Amygdala (tissue), 56 donors: ENCODE results near the gene OR2J3.
"Not testable (repeated sequence)": the region's sequence is repeated elsewhere in the genome, so short reads cannot be mapped to it uniquely, and the experiment has no call there.

Experiments used
- DNase-seq, 56 donors: peaks; one replicate each; lab custom pipeline; 2025; lab: John Stamatoyannopoulos, UW

The OR2J3 gene

DNA sequence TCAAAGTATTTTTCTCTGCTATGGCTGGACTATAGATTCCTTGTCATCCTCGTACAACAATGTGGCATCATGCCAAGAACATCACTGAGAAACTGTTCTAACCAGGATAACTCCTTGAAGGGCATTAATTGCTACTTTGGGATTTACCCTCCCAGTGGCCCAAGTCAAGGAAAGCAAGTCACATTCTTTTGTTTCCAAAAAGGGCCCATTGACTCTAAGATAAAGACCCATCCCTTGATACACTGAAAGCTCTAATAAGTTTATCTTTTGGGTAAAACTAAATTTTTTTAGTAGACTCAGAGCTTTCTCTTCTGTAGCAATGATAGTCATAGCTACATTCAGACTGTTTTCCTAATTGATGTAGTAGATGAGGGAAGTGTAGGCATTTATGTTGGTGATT is at the start of gene OR2J3:
Gene OR2J3 (plus strand): TSS at position 301 of the 400 bp plus-strand sequence. CDS start 3,833 bp downstream, outside the sequence.
- no peak for DNase-seq

DNA sequence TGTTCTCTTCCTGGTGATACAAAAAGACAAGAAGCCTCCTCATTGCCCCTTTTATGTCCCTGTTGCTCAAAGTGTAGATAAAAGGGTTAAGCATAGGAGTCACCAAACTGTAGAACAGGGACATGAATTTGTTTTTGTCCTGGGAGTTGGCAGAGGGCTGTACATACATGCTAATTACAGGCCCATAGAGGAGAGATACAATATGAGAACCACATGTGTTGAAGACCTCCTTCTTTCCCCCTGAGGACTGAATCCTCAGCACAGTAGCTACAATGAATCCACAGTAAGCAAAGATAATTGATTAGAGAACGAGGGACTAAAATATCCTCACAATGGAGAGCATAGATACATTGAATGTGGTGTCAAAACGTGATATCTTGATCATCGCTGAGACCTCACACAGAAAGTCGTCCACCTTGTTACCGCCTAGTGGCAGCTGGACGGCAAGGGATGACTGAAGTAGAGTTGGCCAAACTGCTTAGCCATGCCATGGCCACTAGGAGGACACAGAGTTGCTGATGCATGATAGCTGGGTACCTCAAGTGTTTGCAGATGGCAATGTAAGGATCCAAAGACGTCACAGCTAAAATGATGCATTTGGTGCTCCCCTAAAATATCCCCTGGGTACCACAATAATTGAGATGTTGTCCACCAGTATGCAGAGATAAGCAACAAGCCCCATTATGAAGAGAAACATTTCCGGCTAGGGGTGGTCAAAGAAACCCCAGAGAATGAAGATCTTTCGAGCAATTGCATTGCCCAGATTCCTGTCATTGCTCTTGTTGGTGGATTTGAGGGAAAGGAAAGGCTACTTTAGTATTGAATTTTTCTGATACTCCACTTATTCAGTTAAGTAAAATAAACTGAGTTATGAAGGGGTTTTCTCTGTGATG is 35.8 kb upstream of the OR2J3 start:
- no peak for DNase-seq

DNA sequence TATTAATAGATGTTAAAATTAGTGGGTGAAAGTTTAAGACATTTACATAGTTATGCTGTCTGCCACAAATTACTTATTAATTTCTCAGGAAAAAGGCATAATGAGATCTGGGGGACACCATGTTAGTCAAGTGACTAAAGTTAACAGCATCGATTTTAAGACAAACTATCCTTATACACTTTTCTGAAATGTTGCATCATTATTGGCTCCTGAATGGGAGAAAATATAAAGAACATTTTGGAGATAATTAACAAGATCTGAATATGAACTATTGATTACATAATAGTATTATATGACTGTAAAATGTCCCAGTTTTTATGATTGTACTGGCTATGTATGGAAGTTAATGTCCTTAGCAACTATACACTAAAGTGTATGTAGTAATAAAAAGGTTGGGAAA is 28.7 kb upstream of the OR2J3 start:
- DNase-seq = no peak

DNA sequence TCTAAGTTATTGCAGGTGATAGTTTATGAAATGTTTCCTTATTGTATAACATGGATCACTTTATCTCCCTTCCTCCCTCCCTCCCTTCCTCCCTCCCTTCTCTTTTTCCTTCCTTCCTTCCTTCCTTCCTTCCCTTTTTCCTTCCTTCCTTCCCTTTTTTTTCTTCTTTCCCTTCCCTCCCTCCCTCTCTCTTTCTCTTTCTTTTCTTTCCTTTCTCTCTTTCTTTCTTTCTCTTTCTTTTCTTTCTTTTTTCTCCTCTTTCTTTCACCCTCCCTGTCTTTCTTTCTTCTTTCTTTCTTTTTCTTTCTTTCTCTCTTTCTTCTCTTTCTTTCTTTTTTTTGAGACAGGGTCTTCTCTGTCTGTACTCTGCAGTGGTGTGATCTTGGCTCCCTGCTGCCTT is 26.5 kb upstream of the OR2J3 start:
- DNase-seq = no peak

DNA sequence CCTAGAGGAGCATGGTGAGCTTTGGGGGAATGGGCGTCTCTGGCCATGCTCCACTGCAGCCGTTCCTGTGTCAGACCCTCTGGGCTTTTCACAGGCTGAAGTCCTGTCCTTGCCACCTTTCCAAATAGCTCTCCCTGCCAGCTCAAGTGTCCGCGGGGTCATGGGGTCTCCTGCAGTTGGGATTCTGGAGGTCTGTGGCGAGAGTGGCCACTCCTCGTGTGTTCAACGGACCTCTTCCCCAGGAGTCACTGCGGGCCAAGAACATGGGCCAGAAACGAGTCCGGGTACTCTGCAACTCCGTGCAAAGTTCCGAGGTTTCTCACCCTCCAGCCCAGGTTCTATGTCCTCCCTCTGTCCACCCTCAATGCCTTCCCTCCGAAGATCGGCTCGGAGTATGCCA is 25.4 kb upstream of the OR2J3 start:
- no peak for DNase-seq

DNA sequence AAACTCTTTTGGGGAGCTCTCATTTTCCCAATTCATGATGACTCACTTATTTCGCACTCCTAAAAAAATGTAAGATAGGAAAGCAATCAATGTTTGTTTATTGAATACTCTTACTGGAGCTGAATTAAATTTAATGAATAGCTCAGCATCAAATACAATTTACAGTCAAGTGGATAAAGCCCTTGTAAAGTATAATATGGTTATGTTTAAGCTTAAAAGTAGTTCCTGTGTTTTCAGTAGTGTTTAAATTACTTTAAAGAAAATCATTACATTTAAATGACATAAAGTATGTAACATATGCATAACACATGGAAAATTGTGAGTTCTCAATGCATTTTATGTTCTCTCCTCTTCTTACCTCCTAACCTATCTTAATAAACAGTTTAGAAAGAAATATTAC is 20.6 kb upstream of the OR2J3 start, which contains the start of gene OR2B3:
Gene OR2B3 (minus strand): TSS at position 101 of the 400 bp plus-strand sequence. CDS start 65 bp downstream, at position 36.
- DNase-seq = no peak

DNA sequence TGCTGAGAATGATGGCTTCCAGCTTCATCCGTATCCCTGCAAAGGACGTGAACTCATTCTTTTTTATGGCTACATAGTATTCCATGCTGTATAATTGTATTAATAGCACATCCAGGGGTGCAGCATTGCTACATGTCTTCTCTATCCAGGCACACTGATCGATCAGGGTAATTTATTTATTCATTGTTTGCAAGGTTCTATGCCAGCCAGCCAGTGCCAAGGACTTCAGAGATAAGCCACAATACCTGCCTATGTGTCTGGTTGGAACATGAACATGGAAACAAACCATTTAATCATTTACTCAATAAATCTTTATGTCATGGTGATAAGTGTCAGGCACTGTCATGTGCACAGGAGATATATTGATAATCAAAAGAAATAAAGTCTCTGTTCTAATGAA is 14.9 kb upstream of the OR2J3 start:
- no peak for DNase-seq

DNA sequence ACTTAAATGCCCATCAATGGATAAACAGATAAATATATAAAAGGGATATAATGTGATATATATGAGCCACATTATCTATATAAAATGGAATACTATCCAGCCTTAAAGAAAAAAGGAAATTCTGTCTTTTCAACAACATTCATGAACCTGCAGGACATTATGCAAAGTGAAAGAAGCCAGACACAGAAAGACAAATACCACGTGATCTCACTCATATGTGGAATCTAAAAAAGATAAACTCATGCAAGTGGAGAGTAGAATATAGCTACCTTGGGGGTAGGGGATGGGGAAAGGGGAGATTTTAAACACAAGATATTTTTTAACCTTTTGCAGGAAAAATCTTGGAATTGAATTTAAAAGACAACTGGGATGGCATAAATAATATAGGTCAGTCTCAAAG is 10.1 kb upstream of the OR2J3 start:
- no peak for DNase-seq

DNA sequence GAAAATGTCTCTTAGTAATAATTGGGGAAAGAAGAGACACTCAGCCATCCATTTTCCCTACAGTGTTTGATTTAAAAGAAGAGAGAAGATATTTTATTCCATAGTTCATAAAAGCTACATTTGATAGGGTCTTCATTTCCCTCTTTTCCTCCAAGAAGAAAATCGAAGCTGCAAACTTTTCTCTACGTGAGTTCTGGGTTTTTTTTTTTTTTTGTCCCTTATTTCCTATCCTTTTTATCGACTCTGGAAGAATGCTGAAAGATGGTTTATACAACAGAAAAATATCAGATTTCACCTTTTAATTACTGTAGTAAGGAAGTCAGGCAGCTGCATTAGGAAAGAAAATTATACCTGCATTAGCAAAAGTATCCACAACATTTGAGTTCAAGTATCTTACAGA is 8.7 kb upstream of the OR2J3 start, which contains the start of gene OR2J1:
Gene OR2J1 (plus strand): TSS at position 301 of the 400 bp plus-strand sequence. CDS start 1,453 bp downstream, outside the sequence.
- DNase-seq = no peak

DNA sequence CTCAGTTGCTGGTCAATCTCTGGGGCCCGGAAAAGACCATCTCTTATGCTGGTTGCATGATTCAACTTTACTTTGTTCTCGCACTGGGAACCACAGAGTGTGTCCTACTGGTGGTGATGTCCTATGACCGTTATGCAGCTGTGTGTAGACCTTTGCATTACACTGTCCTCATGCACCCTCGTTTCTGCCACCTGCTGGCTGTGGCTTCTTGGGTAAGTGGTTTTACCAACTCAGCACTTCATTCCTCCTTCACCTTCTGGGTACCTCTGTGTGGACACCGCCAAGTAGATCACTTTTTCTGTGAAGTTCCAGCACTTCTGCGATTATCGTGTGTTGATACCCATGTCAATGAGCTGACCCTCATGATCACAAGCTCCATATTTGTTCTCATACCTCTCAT is 4.3 kb downstream of the OR2J3 start:
- DNase-seq = no peak

DNA sequence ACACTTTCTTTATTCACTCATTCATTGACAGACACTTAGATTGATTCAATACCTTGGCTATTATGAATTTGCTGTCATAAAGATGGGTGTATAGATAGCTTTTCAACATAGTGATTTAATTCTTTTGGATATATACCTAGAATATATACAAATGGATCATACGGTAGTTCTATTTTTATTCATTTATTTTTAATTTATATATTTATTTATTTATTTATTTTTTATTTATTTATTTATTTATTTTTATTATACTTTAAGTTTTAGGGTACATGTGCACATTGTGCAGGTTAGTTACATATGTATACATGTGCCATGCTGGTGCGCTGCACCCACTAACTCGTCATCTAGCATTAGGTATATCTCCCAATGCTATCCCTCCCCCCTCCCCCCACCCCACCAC is 7.1 kb downstream of the OR2J3 start:
- not testable (repeated sequence) for DNase-seq

DNA sequence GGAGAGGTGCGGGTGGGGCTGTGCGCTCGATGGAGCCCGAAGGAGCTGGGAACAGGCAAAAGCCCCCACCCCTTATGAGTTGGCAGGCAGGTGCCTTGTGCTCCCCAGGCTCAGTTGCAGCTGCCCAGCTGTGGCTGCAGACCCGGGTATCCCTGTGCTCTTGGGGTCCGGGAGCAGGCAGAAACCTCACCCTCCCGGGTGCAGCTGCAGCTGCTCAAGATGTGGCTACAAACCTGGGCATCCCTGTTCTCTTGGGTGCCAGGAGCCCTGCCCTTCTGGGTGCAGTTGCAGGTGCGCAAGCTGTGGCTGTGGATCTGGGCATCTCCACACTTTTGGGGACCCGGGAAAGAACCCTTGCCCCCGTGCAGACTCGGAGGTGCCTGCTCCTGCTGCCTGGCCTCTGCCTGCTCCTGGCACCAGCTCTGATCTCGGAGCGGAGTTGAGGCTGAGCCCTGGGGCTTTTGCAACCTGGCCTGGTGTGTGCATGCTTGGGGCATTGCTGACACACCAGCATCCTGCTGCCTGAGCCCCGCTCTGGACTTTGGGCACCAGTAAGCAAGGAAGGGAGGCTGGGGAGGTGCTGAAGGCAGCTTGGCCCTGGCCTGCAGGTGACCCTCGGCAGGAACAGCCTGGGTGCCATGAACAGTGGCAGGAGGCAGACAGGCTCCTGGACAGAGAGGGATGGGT is 21.6 kb downstream of the OR2J3 start:
- DNase-seq = no peak

DNA sequence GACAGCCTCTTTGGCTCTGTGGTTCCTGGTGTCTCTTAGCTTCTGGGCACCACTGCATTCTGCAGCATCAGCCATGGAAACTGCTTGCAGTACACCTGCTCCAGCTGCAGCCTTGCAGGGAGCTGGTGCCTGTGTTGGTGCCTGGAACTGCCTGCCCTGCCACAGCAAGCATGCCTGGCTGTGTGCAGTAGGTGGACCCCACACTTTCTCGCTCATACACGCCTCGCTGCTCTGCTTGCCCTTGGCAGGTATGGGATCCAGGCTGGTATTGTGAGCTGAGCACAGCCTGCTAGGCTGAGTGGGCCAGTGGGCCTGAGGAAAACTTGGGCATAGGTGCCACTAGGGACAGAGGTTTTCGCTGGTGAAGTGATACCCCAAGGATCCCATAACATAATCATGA is 22.8 kb downstream of the OR2J3 start:
- DNase-seq = no peak

DNA sequence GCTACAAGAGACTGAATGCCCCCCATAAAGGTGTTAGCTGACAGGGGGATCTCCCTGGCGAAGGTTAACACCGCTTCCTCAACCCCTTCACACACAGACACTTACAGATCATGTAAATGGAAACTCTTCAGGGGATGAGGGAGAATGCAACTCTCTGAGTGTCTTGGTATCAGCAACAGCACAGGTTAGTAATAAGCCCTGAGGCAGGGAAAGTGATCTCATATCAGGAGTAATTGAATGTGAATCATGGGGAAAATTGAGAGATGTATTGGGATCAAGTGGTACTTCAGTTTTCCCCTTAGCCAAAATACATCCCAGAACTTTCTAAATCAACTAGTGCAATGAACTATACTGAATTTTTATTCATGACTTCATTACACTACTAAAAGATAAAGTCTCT is 23.8 kb downstream of the OR2J3 start:
- no peak for DNase-seq

DNA sequence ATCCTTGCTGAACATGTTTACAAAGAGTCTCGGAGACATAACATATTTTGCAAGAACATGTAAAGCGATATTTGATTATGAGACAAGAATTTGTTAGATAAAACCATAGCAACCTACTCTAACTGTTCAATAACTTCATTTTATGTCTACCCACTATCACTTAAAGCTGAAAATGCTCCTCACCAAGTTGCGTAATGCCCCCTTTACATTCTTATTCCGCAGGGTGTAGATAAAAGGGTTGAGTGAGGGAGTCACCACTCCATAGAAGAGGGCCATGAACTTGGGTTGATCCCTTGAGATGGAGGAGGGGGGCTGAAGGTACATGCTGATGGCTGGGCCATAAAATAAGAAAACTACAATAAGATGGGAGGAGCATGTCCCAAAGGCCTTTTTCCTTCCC is 29.9 kb downstream of the OR2J3 start:
- no peak for DNase-seq

DNA sequence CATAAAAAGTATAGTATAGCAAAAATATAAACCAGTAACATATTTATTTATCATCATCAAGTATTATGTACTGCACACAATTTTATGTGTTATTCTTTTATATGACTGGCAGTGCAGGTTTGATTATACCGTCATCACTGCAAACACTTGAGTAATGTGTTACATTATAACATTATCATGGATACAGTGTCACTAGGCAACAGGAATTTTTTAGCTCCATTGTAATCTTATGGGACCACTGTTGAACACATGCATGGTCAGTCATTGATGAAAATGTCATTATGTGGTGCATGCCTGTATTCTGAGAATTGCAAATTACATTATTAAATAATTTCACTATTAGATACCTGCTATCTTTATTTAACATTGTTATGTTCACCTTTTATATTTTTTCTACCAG is 33.7 kb downstream of the OR2J3 start:
- DNase-seq = no peak

DNA sequence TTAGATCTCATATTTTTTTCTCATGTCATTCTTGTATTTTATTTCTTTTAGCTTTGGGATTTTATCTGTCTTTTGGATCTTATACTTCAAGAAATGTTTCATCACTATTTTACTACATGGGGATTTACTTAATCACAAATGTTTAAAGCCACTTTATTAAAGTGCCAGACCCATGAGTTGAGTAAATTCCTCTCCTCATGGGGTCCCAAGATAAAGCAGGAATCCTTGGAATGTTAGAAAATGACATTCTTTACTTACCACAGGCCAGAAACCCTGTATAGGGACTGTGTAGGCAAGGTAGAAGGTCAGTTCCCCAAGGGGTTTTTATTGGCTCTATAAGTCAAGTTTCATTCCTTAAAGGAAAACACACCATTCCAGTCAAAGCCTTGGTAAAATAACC is 34.5 kb downstream of the OR2J3 start:
- DNase-seq = no peak

DNA sequence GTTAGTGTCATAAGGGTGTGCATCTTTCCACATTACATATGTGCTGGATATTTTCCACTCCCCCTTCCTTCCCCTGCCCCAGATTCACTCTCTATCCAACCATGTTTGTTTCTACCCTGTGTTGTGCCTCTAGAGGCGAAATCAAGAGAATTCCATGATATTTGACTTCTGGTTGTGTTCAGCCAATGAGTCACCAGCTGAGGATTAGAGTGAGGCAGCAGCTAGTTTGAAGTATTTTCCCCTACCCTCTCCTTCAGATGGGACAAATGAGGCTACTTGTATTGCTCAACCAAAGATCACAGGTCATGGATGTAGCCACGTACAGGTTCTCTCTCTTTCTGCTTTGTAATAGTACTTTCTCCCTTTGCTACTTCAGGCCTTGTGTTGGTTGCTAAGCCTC is 38.3 kb downstream of the OR2J3 start:
- DNase-seq = no peak

DNA sequence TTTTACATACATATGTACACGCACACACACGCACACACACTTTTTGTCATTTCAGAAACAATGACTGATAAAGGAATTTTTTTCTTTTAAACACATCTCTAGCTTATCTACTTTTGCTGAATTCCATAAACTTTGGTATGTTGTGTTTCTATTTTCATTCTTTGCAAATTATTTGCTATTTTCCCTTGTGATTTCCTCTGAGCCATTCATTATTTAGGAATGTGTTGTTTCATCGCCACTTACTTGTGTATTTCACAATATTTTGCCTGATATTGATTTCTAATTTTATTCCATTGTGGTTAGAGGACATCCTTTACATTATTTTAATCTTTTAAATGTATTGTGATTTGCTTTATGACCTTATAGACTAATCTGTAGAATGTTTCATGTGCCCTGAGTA is 39.2 kb downstream of the OR2J3 start:
- DNase-seq = no peak

DNA sequence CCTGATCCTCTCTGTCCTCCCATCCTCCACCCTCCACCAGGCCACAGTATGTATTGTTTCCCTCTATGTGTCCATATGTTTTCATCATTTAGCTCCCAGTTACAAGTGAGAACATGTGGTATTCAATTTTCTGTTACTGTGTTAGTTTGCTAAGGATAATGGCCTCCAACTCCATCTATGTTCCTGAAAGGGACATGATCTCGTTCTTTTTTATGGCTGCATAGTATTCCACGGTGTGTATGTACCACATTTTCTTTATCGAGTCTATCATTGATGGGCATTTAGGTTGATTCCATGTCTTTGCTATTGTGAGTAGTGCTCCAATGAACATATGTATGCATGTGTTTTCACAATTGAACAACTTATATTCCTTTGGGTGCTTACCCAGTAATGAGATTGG is 41.6 kb downstream of the OR2J3 start:
- not testable (repeated sequence) for DNase-seq

DNA sequence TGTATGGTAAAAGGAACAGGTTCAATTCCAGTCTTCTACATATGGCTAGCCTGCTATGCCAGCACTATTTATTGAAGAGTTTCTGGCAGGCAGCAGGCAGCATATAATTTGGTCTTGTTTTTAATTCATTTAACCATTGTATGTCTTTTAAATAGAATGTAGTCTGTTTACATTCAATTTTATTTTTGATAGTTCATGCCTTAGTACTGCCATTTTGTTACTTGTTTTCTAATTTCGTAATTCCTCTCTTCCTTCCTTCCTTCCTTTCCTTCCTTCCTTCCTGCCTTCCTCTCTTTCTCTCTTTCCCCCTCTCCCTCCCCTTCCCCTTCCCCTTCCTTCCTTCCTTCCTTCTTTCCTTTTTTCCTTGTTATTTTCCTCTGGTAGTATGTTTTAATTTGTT is 45.2 kb downstream of the OR2J3 start:
- no peak for DNase-seq

DNA sequence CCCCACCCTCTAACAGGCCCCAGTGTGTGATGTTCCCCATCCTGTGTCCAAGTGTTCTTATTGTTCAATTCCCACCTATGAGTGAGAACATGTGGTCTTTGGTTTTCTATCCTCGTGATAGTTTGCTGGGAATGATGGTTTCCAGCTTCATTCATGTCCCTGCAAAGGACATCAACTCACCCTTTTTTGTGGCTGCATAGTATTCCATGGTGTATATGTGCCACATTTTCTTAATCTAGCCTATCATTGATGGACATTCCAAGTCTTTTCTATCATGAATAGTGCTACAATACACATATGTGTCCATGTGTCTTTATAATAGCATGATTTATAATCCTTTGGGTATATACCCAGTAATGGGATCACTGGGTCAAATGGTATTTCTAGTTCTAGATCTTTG is 47.3 kb downstream of the OR2J3 start:
- DNase-seq = not testable (repeated sequence)
